HepG2 (cell line): ENCODE measurements around the gene NEK8. TPM values are rescaled to one million over a fixed set of nuclear protein-coding genes. Genes with fewer than 3 reads are reported as not detected.

Source experiments
- CAMTA2 ChIP-seq: sonication (generic); formaldehyde crosslinking; IDR thresholded peaks from 2 replicates; pipeline ENCODE4 v1.4.0; 2020; ENCODE audit warnings: mild to moderate bottlenecking, missing genetic modification reagents, borderline replicate concordance
- HNRNPLL ChIP-seq: fragments of 200-400 bp; formaldehyde crosslinking; IDR thresholded peaks from 2 replicates; pipeline ENCODE4 v1.6.1; 2017; ENCODE audit warnings: mild to moderate bottlenecking, low read depth, low read length; ENCODE audit not compliant: poor library complexity, severe bottlenecking
- HOXA9 ChIP-seq: sonication (generic); formaldehyde crosslinking; IDR thresholded peaks from 2 replicates; pipeline ENCODE4 v1.8.1; 2022; ENCODE audit warnings: missing genetic modification reagents, mild to moderate bottlenecking, moderate library complexity, borderline replicate concordance
- MZF1 ChIP-seq: sonication (generic); formaldehyde crosslinking; IDR thresholded peaks from 2 replicates; pipeline ENCODE4 v1.8.1; 2023; ENCODE audit warnings: mild to moderate bottlenecking, missing genetic modification reagents, borderline replicate concordance
- RBFOX2 ChIP-seq: fragments of 200-400 bp; formaldehyde crosslinking; IDR thresholded peaks from 2 replicates; pipeline ENCODE4 v1.6.1; 2017; ENCODE audit warnings: low read depth, mild to moderate bottlenecking, low read length
- SMAD1 ChIP-seq: sonication (generic); formaldehyde crosslinking; IDR thresholded peaks from 2 replicates; pipeline ENCODE4 v1.4.0; 2020; ENCODE audit warnings: missing genetic modification reagents, low read depth, mild to moderate bottlenecking, borderline replicate concordance
- ZBTB10 ChIP-seq: sonication (generic); formaldehyde crosslinking; IDR thresholded peaks from 2 replicates; pipeline ENCODE4 v1.4.0; 2020; ENCODE audit warnings: missing genetic modification reagents, borderline replicate concordance
- ZFX ChIP-seq: sonication (generic); formaldehyde crosslinking; IDR thresholded peaks from 2 replicates; pipeline ENCODE4 v1.4.0; 2020; ENCODE audit warnings: mild to moderate bottlenecking, low read depth, missing genetic modification reagents, moderate library complexity
- ZKSCAN5 ChIP-seq: sonication (generic); formaldehyde crosslinking; IDR thresholded peaks from 2 replicates; pipeline ENCODE4 v1.5.1; 2020; ENCODE audit warnings: mild to moderate bottlenecking, missing genetic modification reagents
- ZMAT3 ChIP-seq: sonication (generic); formaldehyde crosslinking; conservative IDR thresholded peaks from 2 replicates; pipeline ENCODE4 v1.7.0; 2021; ENCODE audit warnings: missing genetic modification reagents
- ZNF17 ChIP-seq: sonication (generic); formaldehyde crosslinking; IDR thresholded peaks from 2 replicates; pipeline ENCODE4 v1.5.0; 2020; ENCODE audit warnings: mild to moderate bottlenecking, missing genetic modification reagents
- ZNF235 ChIP-seq: sonication (generic); formaldehyde crosslinking; IDR thresholded peaks from 2 replicates; pipeline ENCODE4 v1.8.1; 2023; ENCODE audit warnings: mild to moderate bottlenecking, missing genetic modification reagents, borderline replicate concordance
- ZNF574 ChIP-seq: sonication (generic); formaldehyde crosslinking; IDR thresholded peaks from 2 replicates; pipeline ENCODE4 v1.4.0; 2020; ENCODE audit warnings: missing genetic modification reagents
- ZNF709 ChIP-seq: sonication (generic); formaldehyde crosslinking; IDR thresholded peaks from 2 replicates; pipeline ENCODE4 v1.5.0; 2020; ENCODE audit warnings: mild to moderate bottlenecking, missing genetic modification reagents
- ZNF773 ChIP-seq: sonication (generic); formaldehyde crosslinking; IDR thresholded peaks from 2 replicates; pipeline ENCODE4 v1.4.0; 2020; ENCODE audit warnings: missing genetic modification reagents, borderline replicate concordance
- polyA plus RNA-seq, 8 experiments: library from polyadenylated mRNA; depleted of rRNA in 3 of 8; stranded (reverse) in 7 of 8; unstranded in 1 of 8; fragments of >200 nt; fragmentation: Illumina TruSeq in 4 of 8; extraction: Trizol in 4 of 8; gene quantifications; 2 replicates each; pipeline versions ENCODE4 v1.2.1 to v1.2.3, GENCODE V29; 2011 to 2016; ENCODE audit warnings: low read depth in 4 of 8, missing spikeins in 1 of 8, mixed read lengths in 1 of 8; ENCODE audit not compliant: insufficient read depth in 1 of 8
- total RNA-seq, 5 experiments: library from RNA; depleted of rRNA; stranded (reverse); fragments of >200 nt; fragmentation: Illumina TruSeq; extraction: Trizol; gene quantifications; 2 replicates each; pipeline ENCODE4 v1.2.3, GENCODE V29; 2016; ENCODE audit warnings: low read depth in 1 of 5
- TF ChIP-seq, protein P1 (sequence below): fragments of 450-650 bp; IDR thresholded peaks from 2 replicates; pipeline ENCODE4 v1.6.1; 2016

NEK8 gene
- total and polyA plus RNA-seq, 2 of the 13 experiments (the other 11 are each of a cell fraction or from before 2014, with no cell fraction given), result 5.8 to 13.5 TPM

GRCh38 chr17:28728364-28729200, at the start of gene NEK8 (continued):
- TF ChIP-seq ZNF574 (CRISPR knock-in tag) (no peak; the same call in 1 of the 2 replicates), HNRNPLL (peak; percentile 57), MZF1 (0 out of 2 replicates have a peak, but pooled peaks have one; percentile 78), ZNF17 (CRISPR knock-in tag) (no peak), RBFOX2 (peak; percentile 94), ZBTB10 (CRISPR knock-in tag) (no peak), CAMTA2 (CRISPR knock-in tag) (peak; percentile 36; the same call in 1 of the 2 replicates), ZFX (CRISPR knock-in tag) (peak; percentile 87), ZMAT3 (CRISPR knock-in tag) (peak; percentile 64; the same call in 1 of the 2 replicates), ZKSCAN5 (CRISPR knock-in tag) (no peak), SMAD1 (0 out of 2 replicates have a peak, but pooled peaks have one; percentile 41), ZNF235 (CRISPR knock-in tag) (no peak; the same call in 1 of the 2 replicates), HOXA9 (no peak), ZNF773 (CRISPR knock-in tag) (peak; percentile 31; the same call in 1 of the 2 replicates), ZNF709 (CRISPR knock-in tag) (peak; percentile 63; the same call in 1 of the 2 replicates)
- TF ChIP-seq, protein P1, sequence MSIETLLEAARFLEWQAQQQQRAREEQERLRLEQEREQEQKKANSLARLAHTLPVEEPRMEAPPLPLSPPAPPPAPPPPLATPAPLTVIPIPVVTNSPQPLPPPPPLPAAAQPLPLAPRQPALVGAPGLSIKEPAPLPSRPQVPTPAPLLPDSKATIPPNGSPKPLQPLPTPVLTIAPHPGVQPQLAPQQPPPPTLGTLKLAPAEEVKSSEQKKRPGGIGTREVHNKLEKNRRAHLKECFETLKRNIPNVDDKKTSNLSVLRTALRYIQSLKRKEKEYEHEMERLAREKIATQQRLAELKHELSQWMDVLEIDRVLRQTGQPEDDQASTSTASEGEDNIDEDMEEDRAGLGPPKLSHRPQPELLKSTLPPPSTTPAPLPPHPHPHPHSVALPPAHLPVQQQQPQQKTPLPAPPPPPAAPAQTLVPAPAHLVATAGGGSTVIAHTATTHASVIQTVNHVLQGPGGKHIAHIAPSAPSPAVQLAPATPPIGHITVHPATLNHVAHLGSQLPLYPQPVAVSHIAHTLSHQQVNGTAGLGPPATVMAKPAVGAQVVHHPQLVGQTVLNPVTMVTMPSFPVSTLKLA, result peak; percentile 21; the same call in 1 of the 2 replicates
